ENCODE data around the gene BET1L.
"Not testable (repeated sequence)": the region's sequence is repeated elsewhere in the genome, so short reads cannot be mapped to it uniquely, and the experiment has no call there.

The BET1L gene

DNA sequence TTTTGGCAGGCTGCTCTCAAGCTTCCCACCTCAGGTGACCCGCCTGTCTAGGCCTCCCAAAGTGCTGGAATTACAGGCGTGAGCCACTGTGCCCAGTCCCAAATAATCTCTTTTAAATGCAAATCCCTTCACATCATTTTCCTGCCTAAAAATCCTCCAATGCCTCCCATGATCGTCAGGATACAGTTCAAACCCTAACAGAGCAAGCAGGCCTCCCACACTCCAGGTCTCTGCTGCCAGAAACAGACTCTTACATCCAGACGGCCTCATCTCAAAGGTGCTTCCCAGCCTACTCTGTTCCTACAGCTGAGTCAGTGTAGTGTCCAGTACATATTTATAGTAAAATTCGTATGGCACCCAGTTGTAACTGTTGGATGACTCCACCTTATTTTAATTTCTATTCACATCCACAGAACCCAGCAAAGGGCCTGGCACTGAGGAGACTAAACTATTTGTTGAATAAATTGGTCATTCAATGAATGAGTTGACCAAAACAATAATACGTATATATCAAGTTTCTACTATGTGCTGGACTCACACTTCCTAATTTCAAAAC lies 20.7 kb upstream of the BET1L start:
- DNase-seq (ENCODE audit: low read depth, low spot score), result no peak

DNA sequence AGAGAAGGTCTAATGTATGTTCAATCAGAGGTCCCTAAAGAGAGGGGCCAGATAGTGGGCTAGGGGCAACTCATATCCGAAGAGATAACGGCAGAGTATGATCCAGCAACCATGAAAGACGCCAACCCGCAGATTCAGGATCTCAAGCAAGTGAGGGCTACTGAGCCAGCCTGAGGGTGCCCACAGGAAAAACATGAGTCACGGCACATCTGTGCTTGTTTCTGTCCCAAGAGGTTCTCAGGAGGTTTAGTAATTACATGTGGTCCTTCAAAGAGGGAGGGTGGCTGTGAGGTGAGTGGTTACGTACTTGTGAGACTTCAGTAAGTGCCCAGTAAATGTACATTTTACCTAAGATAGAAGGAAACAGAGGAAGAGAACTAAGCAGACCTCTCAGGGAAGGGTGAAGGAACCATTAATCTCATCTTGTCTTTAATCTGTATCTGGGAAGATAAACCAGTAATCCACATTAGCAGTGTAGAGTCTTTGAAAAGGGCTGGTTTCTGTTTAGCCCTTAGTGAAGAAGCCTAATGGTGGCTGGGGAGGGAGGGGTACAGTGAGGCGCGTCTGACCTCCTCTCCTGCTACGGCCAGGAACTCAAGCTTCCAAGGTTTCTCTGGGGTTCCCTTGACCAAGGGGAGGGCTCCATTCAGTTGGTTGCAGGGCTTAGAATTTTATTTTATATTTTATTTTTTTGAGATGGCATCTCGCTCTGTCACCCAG lies 18.7 kb upstream of the BET1L start:
- DNase-seq (ENCODE audit: low read depth, low spot score), result no peak

DNA sequence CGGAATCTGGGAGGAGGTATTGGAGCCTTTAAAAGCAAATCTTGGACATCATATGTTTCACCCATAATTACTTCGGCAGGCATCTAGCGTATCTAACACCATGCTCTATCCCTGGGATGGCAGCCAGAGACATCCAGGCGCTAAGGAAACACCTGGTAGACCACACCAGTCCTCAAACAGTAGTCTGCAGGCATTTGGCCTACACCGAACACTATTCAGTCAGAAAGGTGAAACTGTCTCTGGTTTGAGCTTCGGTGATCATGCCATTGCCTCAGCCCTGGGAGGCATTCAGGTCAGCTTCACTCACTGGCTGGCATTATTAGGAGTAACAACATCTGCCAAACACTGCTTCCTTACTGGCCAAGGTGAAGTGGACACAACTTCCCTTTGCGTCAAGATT lies 17.2 kb upstream of the BET1L start:
- DNase-seq (ENCODE audit: low read depth, low spot score), result no peak

DNA sequence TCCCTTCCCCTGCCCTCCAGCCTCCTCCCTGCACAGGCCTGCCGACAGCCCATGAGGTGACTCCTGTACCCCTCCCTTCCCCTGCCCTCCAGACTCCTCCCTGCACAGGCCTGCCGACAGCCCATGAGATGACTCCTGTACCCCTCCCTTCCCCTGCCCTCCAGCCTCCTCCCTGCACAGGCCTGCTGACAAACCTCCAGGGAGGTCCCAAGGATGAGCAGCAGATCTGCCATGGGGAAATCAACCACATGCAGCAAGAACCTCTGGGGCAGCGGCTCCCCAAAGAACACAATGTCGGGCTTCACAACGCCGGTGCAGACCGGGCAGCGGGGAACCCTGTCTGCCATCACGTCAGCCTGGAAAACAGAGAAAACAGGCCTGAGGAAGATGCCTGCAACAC lies 16.7 kb upstream of the BET1L start:
- DNase-seq (ENCODE audit: low read depth, low spot score), result no peak

DNA sequence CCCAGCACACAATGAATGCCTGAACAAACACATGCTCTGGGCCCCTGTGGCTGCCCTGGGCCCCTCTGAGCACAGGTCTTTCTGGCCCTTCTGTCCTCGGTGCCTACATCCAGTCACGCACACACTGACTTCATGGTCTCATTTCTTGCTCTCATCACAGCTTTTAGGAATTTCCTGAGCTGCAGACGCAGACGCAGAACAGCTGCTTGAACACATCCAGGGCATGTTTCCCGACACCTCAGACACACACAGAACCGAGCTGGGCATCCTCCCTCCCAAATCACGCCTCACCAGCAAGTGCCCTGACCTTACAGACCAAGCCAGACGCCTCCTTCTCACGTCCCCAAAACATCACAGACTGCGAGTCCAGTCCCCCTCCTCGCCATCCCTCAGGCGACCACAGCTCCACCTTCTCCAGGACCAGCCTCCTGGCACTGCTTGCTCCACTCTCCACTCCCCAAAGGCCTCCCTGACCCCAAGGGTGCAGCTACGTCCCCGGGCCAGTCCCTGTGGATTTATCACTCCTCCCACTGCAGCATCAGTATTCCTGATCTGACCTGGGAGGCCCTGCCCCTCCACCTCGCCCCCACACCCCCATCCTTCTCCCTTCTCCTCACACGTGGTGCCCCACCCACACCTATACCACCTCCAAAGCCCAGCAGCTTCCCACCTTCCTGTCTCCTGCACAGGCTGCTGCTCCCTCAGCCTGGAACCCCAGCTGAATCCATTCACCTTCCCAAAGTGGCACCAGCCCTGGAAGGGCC lies 16.0 kb upstream of the BET1L start:
- no peak for DNase-seq (ENCODE audit: low read depth, low spot score)

DNA sequence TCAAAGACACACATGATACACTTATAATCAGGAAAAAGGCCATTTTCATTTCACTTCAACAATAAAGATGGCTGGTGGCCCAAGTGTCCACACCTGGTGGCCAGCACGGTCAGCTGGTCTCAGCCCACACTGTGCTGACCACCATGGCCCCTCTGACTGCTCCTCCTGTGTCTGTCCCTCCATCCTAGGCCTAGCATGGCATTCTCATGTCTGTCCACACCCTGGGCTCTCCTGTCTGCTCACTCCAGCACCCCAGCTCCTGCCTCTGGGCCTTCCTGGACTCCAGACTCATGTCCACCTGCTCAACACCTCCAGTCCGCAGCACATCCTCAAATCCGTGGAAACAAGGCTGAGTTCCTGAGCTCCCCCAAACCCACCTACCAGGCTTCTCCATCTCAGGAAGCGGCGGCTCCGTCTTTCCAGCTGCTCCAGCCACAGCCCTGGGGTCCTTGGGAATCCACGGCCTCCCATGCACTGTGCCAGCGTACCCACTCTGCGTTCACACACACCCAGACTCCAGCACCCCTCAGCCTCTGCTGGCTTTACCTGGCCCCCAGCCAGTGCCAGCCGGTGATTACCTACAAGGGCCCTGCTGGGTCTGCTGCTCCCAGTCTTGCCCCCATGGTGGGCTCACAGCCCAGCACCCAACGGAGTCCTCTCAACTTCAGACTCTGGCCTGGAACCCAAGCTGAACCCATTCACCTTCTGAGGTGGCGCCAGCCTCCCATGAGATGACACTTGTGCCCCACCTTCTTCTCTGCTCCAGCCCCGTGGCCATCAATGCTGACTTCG lies 15.0 kb upstream of the BET1L start:
- no peak for DNase-seq (ENCODE audit: low read depth, low spot score)

DNA sequence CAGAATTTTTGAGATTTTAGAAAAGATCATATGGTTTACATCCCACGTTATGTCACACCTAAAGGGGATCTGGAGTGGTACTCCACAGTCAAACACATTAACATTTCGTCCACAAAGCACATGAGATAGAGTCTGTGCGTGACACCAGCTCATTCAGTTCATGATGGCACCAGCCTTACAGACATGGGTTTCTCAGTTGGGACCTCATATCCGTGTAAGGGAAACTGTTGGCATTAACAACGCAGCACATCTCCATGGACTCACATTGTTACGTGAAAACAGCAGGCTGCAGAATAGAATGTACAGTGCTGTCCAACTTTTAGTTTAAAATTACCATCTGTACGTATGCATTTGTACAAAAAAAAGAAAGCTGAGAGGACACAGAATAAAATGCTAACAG lies 14.3 kb upstream of the BET1L start:
- DNase-seq (ENCODE audit: low read depth, low spot score), result no peak

DNA sequence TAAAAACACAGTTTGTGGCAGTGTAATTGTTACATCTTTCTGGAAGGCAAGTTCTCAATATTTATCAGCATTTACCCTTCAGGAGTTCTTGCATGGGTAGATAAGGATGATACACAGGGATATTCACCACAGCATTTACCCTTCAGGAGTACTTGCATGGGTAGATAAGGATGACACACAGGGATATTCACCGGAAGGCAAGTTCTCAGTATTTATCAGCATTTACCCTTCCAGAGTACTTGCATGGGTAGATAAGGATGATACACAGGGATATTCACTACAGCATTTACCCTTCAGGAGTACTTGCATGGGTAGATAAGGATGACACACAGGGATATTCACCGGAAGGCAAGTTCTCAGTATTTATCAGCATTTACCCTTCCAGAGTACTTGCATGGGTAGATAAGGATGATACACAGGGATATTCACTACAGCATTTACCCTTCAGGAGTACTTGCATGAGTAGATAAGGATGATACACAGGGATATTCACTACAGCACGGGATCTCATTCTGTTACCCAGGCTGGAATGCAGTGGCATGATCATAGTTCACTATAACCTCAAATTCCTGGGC lies 13.5 kb upstream of the BET1L start:
- DNase-seq (ENCODE audit: low read depth, low spot score), result not testable (repeated sequence)

DNA sequence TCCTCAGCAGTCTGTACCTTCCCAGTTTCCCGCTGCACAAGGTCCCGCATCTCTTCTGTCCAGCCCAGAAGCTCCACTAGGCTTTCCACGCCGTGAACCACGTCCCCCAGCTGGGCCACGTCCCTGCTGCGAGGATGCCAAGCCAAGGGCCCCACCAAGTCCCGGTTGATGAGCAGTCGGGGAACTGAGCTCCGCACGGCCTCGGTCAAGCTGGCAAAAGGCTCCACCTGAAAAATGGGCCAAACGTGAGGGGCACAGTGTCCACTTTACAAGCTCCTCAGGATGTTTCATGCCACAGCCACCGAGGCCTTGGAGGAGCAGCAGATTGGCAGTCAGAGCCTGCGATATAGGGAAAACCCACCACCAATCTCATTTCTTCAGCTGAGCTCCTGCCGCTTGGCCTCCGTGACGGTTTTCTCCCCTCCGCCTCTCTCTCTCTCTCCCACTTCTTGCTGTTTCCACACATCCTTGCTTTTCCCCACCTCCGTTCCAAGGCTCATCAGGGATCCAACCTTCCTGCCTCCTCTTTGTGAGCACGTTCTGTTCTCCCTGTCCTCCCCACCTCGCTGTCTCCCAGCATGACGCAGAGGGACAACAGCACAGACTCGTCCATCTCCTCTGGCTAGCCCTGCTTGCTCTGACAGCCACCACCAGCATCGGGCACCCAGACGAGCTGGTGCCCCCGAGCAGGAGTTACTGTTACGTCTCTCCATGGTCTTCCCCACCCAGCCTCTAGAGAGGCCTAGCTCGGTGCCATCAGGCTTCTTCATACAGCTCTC lies 11.8 kb upstream of the BET1L start:
- DNase-seq (ENCODE audit: low read depth, low spot score), result no peak

DNA sequence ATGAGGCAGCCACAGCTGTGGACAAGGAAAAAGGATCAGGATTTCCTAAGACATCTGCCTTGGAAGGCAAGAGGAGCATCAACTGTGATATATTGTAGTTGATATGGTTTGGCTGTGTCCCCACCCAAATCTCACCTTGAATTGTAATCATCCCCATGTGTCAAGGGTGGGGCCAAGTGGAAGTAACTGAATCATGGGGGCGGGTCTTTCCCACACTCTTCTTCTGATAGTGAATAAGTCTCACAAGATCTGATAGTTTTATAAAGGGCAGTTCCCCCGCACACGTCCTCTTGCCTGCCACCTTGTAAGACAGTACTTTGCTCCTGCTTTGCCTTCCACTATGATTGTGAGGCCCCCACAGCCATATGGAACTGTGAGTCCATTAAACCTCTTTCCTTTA lies 10.5 kb upstream of the BET1L start:
- no peak for DNase-seq (ENCODE audit: low read depth, low spot score)

DNA sequence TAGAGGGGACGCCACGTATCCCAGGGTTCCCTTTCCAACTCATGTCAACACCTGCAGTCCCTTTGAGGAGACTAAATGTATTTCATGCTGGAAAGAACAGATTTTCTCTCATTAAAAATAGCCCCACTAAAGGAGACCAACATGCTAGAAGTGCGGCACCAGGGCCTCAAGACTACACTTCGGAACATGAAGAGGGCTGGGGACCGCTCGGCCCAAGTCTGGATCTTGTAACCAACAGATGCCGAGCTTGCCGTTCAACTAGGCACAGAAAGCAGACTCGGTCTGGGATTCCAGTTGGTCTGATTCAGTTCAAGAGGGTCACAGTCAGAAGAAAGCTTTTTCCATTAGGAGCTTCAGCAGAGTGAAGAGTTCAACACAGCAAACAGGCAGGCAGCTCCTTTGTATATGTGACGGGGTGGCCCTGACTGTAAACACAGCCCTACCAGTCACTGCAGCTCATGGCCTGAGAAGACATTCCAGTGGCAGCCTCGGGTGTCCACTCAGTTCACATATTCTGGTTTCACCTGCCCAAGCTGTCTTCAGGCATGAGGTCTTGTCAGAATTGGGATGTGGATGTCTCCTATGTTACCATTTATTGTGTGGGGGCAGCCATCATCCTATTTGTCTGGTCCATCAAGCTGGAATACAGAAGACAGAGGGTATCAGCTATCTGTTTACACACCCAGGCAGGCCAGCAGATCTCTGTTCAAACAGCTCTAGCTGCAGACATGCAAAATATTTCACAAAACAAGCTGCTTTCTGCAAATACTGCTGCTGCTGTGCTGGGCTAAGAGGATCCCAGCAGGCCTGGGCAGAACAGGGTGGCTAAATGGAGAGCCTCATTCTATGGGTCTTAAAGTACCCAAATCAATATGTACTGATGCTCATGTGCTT lies 9.1 kb upstream of the BET1L start:
- no peak for DNase-seq (ENCODE audit: low read depth, low spot score)

DNA sequence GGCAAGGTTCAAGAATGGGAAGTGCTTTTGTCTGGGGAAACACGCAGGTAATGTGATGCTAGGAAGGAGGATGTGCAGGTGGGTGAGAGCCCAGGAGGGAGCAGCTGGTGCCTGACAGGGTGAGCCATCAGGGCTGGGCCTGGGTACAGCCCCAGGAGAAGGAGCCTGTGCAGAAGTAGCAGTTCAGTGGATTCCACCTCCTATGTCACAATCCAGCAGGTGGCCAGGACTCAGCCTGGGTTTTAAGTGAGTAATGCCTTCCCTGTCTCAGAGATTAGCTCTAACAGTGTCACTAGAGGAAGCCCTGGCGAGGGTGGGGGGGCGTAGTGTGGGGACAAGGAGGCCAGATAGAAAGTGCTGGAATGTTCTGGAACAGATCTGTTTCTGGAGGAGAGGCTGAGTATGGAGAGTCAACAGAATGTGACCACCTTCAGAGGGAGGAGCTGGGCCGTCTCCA lies 8.4 kb upstream of the BET1L start:
- no peak for DNase-seq (ENCODE audit: low read depth, low spot score)

DNA sequence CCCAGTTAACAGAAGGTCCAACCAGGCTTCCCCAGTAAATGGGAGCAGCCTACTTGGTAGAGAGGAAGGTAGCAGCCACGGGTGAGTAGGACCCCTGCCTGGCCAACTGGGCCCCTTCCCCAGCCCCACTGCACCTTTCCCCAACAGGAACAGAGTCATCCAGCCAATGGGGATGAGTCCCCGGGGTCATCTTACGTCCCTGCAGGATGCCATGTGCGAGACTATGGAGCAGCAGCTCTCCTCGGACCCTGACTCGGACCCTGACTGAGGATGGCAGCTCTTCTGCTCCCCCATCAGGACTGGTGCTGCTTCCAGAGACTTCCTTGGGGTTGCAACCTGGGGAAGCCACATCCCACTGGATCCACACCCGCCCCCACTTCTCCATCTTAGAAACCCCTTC lies 6.9 kb upstream of the BET1L start:
- DNase-seq (ENCODE audit: low read depth, low spot score), result no peak

DNA sequence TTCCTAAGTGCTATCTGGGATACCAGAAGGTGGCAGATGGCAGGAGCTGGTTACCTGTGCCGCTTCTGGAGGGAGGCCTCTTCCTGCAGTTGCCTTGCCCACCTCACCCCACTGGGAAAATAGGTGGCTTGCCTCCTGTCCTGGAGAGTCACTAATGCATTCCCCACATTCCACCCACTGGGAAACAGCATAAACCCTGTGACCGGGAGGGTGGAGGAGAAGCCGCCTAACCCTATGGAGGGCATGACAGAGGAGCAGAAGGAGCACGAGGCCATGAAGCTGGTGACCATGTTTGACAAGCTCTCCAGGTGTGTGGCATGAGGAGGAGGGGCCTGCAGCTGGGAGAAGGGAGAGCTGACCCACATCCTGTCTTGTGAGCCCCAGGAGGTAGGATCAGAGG lies 5.9 kb upstream of the BET1L start:
- DNase-seq (ENCODE audit: low read depth, low spot score), result no peak

DNA sequence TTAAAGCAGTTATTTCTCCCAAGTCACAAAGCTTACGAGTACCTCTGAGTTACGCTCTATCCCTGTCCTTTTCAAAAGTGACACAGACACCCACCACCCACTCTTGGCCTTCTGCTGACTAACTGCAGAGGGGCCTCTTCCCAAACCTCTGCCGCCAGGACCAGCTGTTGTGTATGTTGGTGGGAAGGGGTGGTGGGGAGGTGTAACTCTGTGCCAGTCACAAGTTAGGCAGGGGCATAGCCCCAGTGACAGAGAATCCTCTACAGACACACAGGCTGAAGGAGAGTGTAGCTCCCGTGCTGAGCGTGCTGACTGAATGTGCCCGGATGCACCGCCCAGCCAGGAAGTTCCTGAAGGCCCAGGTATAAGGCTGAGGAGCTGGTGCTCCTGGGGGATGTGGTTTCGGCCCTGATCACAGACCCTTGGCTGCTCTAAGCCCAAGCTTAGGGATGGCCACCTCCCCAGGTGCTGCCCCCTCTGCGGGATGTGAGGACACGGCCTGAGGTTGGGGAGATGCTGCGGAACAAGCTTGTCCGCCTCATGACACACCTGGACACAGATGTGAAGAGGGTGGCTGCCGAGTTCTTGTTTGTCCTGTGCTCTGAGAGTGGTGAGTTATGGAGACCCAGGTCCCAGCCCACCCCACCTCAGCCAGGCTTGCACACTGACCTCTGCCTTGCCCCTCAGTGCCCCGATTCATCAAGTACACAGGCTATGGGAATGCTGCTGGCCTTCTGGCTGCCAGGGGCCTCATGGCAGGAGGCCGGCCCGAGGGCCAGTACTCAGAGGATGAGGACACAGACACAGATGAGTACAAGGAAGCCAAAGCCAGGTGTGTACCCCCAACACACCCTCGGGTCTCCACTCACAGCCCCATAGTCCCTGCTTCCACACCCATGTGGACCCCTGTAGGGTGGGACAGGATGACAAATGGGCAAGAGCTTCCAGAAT lies 5.2 kb upstream of the BET1L start:
- no peak for DNase-seq (ENCODE audit: low read depth, low spot score)

DNA sequence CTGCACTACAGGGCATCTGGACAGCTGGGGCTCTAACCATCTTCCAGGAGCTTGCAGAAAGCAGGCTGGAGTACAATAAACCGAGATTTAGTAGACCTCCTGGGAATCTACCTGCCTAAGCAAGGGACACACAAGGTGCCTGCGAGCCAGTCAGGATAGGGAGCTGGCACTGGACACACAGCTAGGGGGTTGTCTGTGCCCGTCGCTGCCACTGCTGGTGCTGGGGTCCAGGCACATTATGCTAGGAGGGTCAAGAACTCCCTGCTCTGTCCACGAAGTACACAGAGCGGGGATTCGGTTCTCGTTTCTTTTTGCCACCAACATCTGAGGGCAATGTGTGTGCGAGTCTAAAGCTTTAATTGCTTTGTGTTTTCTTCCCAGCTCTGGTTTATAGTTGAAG lies 4.5 kb upstream of the BET1L start:
- DNase-seq (ENCODE audit: low read depth, low spot score), result no peak

DNA sequence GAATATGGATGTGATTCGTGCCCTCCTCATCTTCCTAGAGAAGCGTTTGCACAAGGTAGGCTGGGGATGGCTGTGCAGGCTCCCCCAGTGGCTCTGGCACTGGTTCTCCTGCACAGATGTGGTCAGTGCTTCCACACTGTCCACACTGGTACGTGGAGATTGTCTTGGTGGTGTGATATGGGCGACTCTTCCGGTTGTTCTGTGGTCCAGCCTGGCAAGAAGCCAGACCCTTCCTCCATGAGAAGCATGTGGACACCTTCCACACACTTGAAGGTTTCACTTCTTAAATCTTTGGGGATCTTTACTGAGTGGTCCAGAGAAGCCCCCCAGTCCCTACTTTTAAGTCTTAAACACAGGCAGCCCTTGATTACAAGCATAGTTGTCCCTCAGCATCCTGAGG lies 4.1 kb upstream of the BET1L start:
- DNase-seq (ENCODE audit: low read depth, low spot score), result no peak

DNA sequence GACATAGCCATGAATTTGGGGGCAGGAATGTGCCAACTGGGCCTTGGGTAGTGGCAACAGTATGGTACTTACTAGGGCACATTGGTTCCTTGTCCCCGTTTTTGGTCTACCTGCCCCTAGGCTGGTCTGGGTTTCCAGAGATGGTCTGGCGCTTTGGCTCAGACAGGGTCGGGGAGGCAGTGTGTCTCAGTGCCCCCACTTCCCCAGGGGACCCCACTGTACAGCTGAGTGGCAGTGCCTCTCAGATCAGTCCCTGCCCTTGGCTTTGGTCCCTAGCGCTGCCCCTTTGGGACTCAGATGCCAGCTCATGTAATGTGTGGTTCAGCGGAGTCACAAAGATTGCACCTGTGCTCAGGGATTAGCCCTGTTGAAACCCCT lies 3.6 kb upstream of the BET1L start:
- DNase-seq (ENCODE audit: low read depth, low spot score), result no peak

Measured in activated CD4-positive, CD25-positive, alpha-beta regulatory T cell treated with anti-CD3 and anti-CD28 coated beads, Interleukin-2, amount 50 U/mL, for 16 hours (primary cell).